ENCODE data around the gene VAMP1. TPM values are rescaled to one million over a fixed set of nuclear protein-coding genes. Genes with fewer than 3 reads are reported as not detected.

VAMP1 gene, protein sequence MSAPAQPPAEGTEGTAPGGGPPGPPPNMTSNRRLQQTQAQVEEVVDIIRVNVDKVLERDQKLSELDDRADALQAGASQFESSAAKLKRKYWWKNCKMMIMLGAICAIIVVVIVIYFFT
- 4.5 TPM for polyA plus RNA-seq (2012; ENCODE audit: insufficient read length, low read depth)

GRCh38 chr12:6470375-6471163, at the start of gene VAMP1:
VAMP1 (minus strand) TSS chr12:6470677; CDS start chr12:6470531, 146 bp downstream.
- TF ChIP-seq FOXP2 (optimal IDR thresholded peaks at IDR 0.05; ENCODE audit: borderline replicate concordance, extremely low read depth, extremely low read length, insufficient read depth) (peak; percentile 77), TAF1 (IDR thresholded peaks at IDR 0.05; ENCODE audit: borderline replicate concordance, insufficient read depth, low read length) (peak; percentile 96; the same call in 1 of the 2 replicates), SIN3A (IDR thresholded peaks at IDR 0.05; ENCODE audit: borderline replicate concordance, insufficient read depth, low read length) (no peak), POLR2AphosphoS5 (IDR thresholded peaks at IDR 0.05; ENCODE audit: low read depth, low read length) (peak; percentile 97), REST (IDR thresholded peaks at IDR 0.05; ENCODE audit: insufficient read depth in 1 of 2, low read depth in 2 of 2, low read length in 2 of 2) (peak; percentile 25 to 58; a peak in 3 of 4 replicates)

- TF ChIP-seq POLR2AphosphoS5 (IDR thresholded peaks at IDR 0.05; ENCODE audit: low read depth, low read length) (no peak), TAF1 (IDR thresholded peaks at IDR 0.05; ENCODE audit: borderline replicate concordance, insufficient read depth, low read length) (no peak), SIN3A (IDR thresholded peaks at IDR 0.05; ENCODE audit: borderline replicate concordance, insufficient read depth, low read length) (no peak), REST (IDR thresholded peaks at IDR 0.05; ENCODE audit: insufficient read depth in 1 of 2, low read depth in 2 of 2, low read length in 2 of 2) (no peak), FOXP2 (optimal IDR thresholded peaks at IDR 0.05; ENCODE audit: borderline replicate concordance, extremely low read depth, extremely low read length, insufficient read depth) (no peak)
Measured at GRCh38 chr12:6520186-6520585, 49.7 kb upstream of the VAMP1 start.

- TF ChIP-seq TAF1 (IDR thresholded peaks at IDR 0.05; ENCODE audit: borderline replicate concordance, insufficient read depth, low read length) (no peak), REST (IDR thresholded peaks at IDR 0.05; ENCODE audit: insufficient read depth in 1 of 2, low read depth in 2 of 2, low read length in 2 of 2) (no peak)
Measured at GRCh38 chr12:6508087-6508486, 37.6 kb upstream of the VAMP1 start.

GRCh38 chr12:6507102-6507998, 36.9 kb upstream of the VAMP1 start:
- no peak for TF ChIP-seq TAF1 (IDR thresholded peaks at IDR 0.05; ENCODE audit: borderline replicate concordance, insufficient read depth, low read length)
- no peak for TF ChIP-seq POLR2AphosphoS5 (IDR thresholded peaks at IDR 0.05; ENCODE audit: low read depth, low read length)
- no peak for TF ChIP-seq SIN3A (IDR thresholded peaks at IDR 0.05; ENCODE audit: borderline replicate concordance, insufficient read depth, low read length)
- no peak for TF ChIP-seq FOXP2 (optimal IDR thresholded peaks at IDR 0.05; ENCODE audit: borderline replicate concordance, extremely low read depth, extremely low read length, insufficient read depth)
- no peak for TF ChIP-seq REST (IDR thresholded peaks at IDR 0.05; ENCODE audit: insufficient read depth in 1 of 2, low read depth in 2 of 2, low read length in 2 of 2)
